Measurements from ENCODE around the gene BBS4. TPM values are rescaled to one million over a fixed set of nuclear protein-coding genes. Genes with fewer than 3 reads are reported as not detected.
"Not testable (repeated sequence)": the region's sequence is repeated elsewhere in the genome, so short reads cannot be mapped to it uniquely, and the experiment has no call there.

The BBS4 gene
- total RNA-seq, 1 donor from 2014 or later = 15.5 TPM

GRCh38 chr15:72706266-72706665, 20.3 kb downstream of the BBS4 start:
- H3K4me3 Mint-ChIP-seq (ENCODE audit: unreplicated experiment) = no peak overlapping the region
- H3K36me3 Mint-ChIP-seq (ENCODE audit: low read depth) = peaks cover 2% of the 10 kb centered on the region
- no peak for DNase-seq (ENCODE audit: low spot score)
- H3K27me3 Mint-ChIP-seq (ENCODE audit: low read depth) = no peaks in the 10 kb centered on the region
- no peak overlapping the region for H3K27ac Mint-ChIP-seq (ENCODE audit: unreplicated experiment)
- TF ChIP-seq CTCF (IDR thresholded peaks at IDR 0.05) = no peak
- no peaks in the 10 kb centered on the region for H3K9me3 Mint-ChIP-seq (ENCODE audit: low read depth)
- peaks cover 36% of the 10 kb centered on the region for H3K4me1 Mint-ChIP-seq (ENCODE audit: low read depth)

GRCh38 chr15:72708551-72709303, 22.7 kb downstream of the BBS4 start:
- not testable (repeated sequence) for DNase-seq (ENCODE audit: low spot score); H3K9me3 Mint-ChIP-seq (ENCODE audit: low read depth); H3K4me3 Mint-ChIP-seq (ENCODE audit: unreplicated experiment); H3K36me3 Mint-ChIP-seq (ENCODE audit: low read depth); H3K27me3 Mint-ChIP-seq (ENCODE audit: low read depth)
- Mint-ChIP-seq H3K27ac (ENCODE audit: unreplicated experiment) (peak overlapping the region; percentile 59), H3K4me1 (ENCODE audit: low read depth) (peaks cover 36% of the 10 kb centered on the region)

GRCh38 chr15:72722071-72722696, 36.2 kb downstream of the BBS4 start:
- DNase-seq (ENCODE audit: low spot score) = no peak
- no peaks in the 10 kb centered on the region for H3K27me3 Mint-ChIP-seq (ENCODE audit: low read depth)
- no peak overlapping the region for H3K4me3 Mint-ChIP-seq (ENCODE audit: unreplicated experiment)
- H3K9me3 Mint-ChIP-seq (ENCODE audit: low read depth) = no peaks in the 10 kb centered on the region
- no peaks in the 10 kb centered on the region for H3K4me1 Mint-ChIP-seq (ENCODE audit: low read depth)
- no peak overlapping the region for H3K27ac Mint-ChIP-seq (ENCODE audit: unreplicated experiment)
- peaks cover 8% of the 10 kb centered on the region for H3K36me3 Mint-ChIP-seq (ENCODE audit: low read depth)
- peak; percentile 93 for TF ChIP-seq CTCF (IDR thresholded peaks at IDR 0.05)

GRCh38 chr15:72724028-72724427, 38.0 kb downstream of the BBS4 start:
- H3K27me3 Mint-ChIP-seq (ENCODE audit: low read depth) = no peaks in the 10 kb centered on the region
- no peaks in the 10 kb centered on the region for H3K9me3 Mint-ChIP-seq (ENCODE audit: low read depth)
- no peak overlapping the region for H3K27ac Mint-ChIP-seq (ENCODE audit: unreplicated experiment)
- peaks cover 3% of the 10 kb centered on the region for H3K36me3 Mint-ChIP-seq (ENCODE audit: low read depth)
- H3K4me1 Mint-ChIP-seq (ENCODE audit: low read depth) = no peaks in the 10 kb centered on the region
- no peak for TF ChIP-seq CTCF (IDR thresholded peaks at IDR 0.05)
- no peak overlapping the region for H3K4me3 Mint-ChIP-seq (ENCODE audit: unreplicated experiment)
- DNase-seq (ENCODE audit: low spot score) = no peak

GRCh38 chr15:72725446-72725845, 39.4 kb downstream of the BBS4 start:
- peaks cover 3% of the 10 kb centered on the region for H3K36me3 Mint-ChIP-seq (ENCODE audit: low read depth)
- H3K9me3 Mint-ChIP-seq (ENCODE audit: low read depth) = no peaks in the 10 kb centered on the region
- no peaks in the 10 kb centered on the region for H3K4me1 Mint-ChIP-seq (ENCODE audit: low read depth)
- H3K27me3 Mint-ChIP-seq (ENCODE audit: low read depth) = no peaks in the 10 kb centered on the region
- H3K4me3 Mint-ChIP-seq (ENCODE audit: unreplicated experiment) = no peak overlapping the region
- no peak for DNase-seq (ENCODE audit: low spot score)
- TF ChIP-seq CTCF (IDR thresholded peaks at IDR 0.05) = no peak
- no peak overlapping the region for H3K27ac Mint-ChIP-seq (ENCODE audit: unreplicated experiment)

- H3K9me3 Mint-ChIP-seq (ENCODE audit: low read depth); H3K4me1 Mint-ChIP-seq (ENCODE audit: low read depth); H3K36me3 Mint-ChIP-seq (ENCODE audit: low read depth); H3K4me3 Mint-ChIP-seq (ENCODE audit: unreplicated experiment); DNase-seq (ENCODE audit: low spot score); H3K27ac Mint-ChIP-seq (ENCODE audit: unreplicated experiment); H3K27me3 Mint-ChIP-seq (ENCODE audit: low read depth): not testable (repeated sequence)
Measured at GRCh38 chr15:72725851-72726250, 39.8 kb downstream of the BBS4 start.
